Prostate gland (tissue), 2 donors: Measurements from ENCODE around the gene UBE2E2. TPM values are rescaled to one million over a fixed set of nuclear protein-coding genes. Genes with fewer than 3 reads are reported as not detected.
A peak's percentile ranks its signal among the peaks of the same experiment; 100 is the strongest.

Experiments used
- DNase-seq: peaks from one replicate; pipeline ENCODE4 v3.0.0-alpha.2; 2019; ENCODE audit warnings: low spot score
- H3K27ac ChIP-seq, 2 donors: fragments of 200-600 bp; sonication (generic); 2 replicates each; pipeline ENCODE4 v1.5.1; 2017 to 2019
- H3K27me3 ChIP-seq: fragments of 200-600 bp; sonication (generic); replicated peaks from 2 replicates; pipeline ENCODE4 v1.5.1; 2019; ENCODE audit not compliant: insufficient read depth
- H3K36me3 ChIP-seq, 2 donors: fragments of 200-600 bp; sonication (generic); 1 replicate in 1 of 2; 2 replicates in 1 of 2; pipeline versions ENCODE4 v1.5.1 to v1.8.1; 2017 to 2019
- H3K4me1 ChIP-seq: fragments of 200-600 bp; sonication (generic); replicated peaks from 2 replicates; pipeline ENCODE4 v1.5.1; 2019
- H3K4me3 ChIP-seq, 2 donors: fragments of 200-600 bp; sonication (generic); 2 replicates each; pipeline ENCODE4 v1.5.1; 2017 to 2019
- H3K9me3 ChIP-seq: fragments of 200-600 bp; sonication (generic); 2 replicates; pipeline ENCODE4 v1.5.1; 2017
- POLR2A ChIP-seq: fragments of 450-650 bp; IDR thresholded peaks from one replicate; pipeline ENCODE4 v1.6.1; 2016; ENCODE audit warnings: antibody characterized with exemption, mild to moderate bottlenecking
- POLR2AphosphoS5 ChIP-seq: sonication (generic); formaldehyde crosslinking; IDR thresholded peaks from one replicate; pipeline ENCODE4 v1.6.1; 2017; ENCODE audit warnings: antibody characterized with exemption
- WGBS: methylation state at CpG from one replicate; pipeline ENCODE4 v1.1.5; 2018; 5-methylcytosine and 5-hydroxymethylcytosine counted together
- intact Hi-C: fragments of 100-400 bp; cut with DNase I; formaldehyde crosslinking; loops from one replicate; pipeline ENCODE4 v1.14.2; 2022
- total RNA-seq, 2 donors: library from RNA; depleted of rRNA; stranded (reverse); fragments of >200 nt; gene quantifications; one replicate each; pipeline ENCODE4 v1.1.0, GENCODE V29; 2016
- TF ChIP-seq, protein P1 (sequence below), 4 experiments: fragments of 200-600 bp in 2 of 4; fragments of 450-650 bp in 2 of 4; sonication (generic) in 2 of 4; IDR thresholded peaks; 1 replicate in 3 of 4; 2 replicates in 1 of 4; pipeline ENCODE4 v1.5.1; 2016 to 2019; ENCODE audit warnings: antibody characterized with exemption in 4 of 4, mild to moderate bottlenecking in 2 of 4, moderate library complexity in 2 of 4

Gene UBE2E2
- total RNA-seq, 2 donors from 2014 or later: 25.9 to 48.7 TPM

DNA sequence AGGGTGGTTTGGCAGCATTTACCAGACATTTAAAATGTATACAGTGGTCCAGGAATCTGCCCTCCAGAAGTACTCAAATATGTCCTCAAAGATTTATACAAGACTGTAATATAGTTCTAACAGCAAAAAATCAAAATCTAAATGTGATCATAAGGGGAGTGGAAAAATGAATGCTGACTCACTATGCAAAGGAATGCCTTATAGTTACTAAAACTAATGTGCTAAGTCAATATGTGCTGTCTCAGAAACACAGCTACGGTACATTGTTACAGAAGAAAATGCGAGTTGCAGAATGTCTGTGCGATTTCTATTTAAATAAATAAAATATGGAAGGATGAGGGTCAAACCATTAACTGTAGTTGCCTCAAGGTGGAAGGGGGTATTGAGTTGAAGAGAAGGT, 372.6 kb downstream of the UBE2E2 start:
- Histone ChIP-seq H3K27me3 (no peaks in the 10 kb centered on the region), H3K4me3 (no peak overlapping the region), H3K4me1 (no peaks in the 10 kb centered on the region), H3K9me3 (no peaks in the 10 kb centered on the region), H3K27ac (no peak overlapping the region), H3K36me3 (no peaks in the 10 kb centered on the region)
- DNase-seq: no peak
- 78% methylated on average over 3 of the region's 3 CpGs for WGBS
- intact Hi-C loops: no loop called here
- TF ChIP-seq, protein P1, sequence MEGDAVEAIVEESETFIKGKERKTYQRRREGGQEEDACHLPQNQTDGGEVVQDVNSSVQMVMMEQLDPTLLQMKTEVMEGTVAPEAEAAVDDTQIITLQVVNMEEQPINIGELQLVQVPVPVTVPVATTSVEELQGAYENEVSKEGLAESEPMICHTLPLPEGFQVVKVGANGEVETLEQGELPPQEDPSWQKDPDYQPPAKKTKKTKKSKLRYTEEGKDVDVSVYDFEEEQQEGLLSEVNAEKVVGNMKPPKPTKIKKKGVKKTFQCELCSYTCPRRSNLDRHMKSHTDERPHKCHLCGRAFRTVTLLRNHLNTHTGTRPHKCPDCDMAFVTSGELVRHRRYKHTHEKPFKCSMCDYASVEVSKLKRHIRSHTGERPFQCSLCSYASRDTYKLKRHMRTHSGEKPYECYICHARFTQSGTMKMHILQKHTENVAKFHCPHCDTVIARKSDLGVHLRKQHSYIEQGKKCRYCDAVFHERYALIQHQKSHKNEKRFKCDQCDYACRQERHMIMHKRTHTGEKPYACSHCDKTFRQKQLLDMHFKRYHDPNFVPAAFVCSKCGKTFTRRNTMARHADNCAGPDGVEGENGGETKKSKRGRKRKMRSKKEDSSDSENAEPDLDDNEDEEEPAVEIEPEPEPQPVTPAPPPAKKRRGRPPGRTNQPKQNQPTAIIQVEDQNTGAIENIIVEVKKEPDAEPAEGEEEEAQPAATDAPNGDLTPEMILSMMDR (IDR thresholded peaks at IDR 0.05): no peak
- TF ChIP-seq POLR2A: no peak
- TF ChIP-seq POLR2AphosphoS5: no peak

DNA sequence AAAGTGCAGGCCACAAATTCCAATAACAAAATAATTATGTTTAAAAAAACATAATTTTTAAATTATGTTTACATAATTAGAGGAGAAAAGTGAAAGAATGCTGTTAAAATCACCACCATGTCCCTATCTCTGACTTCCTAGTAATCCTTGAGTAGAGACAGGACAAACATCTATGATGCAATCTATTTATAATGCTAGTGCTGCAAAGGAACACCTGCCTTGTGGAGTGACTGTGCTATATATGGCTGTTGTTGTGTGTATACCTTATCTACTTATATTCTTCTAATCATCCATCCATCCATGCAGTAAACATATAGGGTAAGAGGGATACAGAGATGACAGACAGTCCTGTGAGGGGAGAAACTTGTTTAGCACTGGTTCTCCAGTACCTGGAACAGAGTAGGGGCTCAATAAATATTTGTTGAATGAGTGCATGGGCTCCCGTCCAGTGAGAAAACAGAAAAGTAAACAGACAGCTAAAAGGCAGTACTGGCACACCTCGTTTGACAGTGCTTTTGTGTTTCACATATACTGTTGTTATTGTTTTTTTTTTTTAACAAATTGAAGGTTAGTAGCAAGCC, 373.3 kb downstream of the UBE2E2 start:
- WGBS: 31% methylated on average over 2 of the region's 2 CpGs

DNA sequence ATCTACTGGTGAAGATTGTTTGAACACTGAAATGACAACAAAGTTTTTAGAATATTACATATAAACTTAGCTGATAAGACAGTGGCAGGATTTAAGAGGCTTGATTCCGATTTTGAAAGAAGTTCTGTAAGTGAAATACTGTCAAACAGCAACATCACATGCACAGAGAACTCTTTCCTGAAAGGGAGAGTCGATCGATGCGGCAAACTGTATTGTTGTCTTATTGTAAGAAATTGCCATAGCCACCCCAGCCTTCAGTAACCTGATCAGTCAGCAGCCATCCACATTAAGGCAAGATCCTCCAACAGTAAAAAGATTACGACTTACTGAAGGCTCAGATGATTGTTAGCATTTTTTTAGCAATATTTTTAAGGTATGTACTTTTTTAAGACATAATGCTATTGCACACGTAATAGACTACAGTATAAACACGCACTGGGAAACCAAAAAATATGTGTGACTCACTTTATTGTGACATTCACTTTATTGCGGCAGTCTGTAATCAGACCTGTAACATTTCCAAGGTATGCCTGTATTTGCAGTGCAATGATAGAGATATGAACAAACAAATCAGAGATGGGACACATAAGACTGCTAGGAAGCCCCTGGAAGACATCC, 377.1 kb downstream of the UBE2E2 start:
- Histone ChIP-seq H3K27me3 (no peaks in the 10 kb centered on the region), H3K27ac (no peak overlapping the region), H3K4me1 (no peaks in the 10 kb centered on the region), H3K9me3 (no peaks in the 10 kb centered on the region), H3K4me3 (no peak overlapping the region), H3K36me3 (no peaks in the 10 kb centered on the region)
- TF ChIP-seq POLR2AphosphoS5 (no peak), POLR2A (no peak)
- TF ChIP-seq, protein P1 (IDR thresholded peaks at IDR 0.05): no peak
- intact Hi-C loops: no loop called here
- 71% methylated on average over 8 of the region's 8 CpGs for WGBS
- DNase-seq: no peak

More for the DNA sequence above, 373.3 kb downstream of the UBE2E2 start:
- no peak for TF ChIP-seq POLR2AphosphoS5
- no peak for TF ChIP-seq POLR2A
- TF ChIP-seq, protein P1 (IDR thresholded peaks at IDR 0.05): no peak
- no peaks in the 10 kb centered on the region for H3K36me3 ChIP-seq
- H3K4me1 ChIP-seq: no peaks in the 10 kb centered on the region
- H3K4me3 ChIP-seq: no peak overlapping the region
- H3K27me3 ChIP-seq: no peaks in the 10 kb centered on the region
- H3K27ac ChIP-seq: no peak overlapping the region
- no peaks in the 10 kb centered on the region for H3K9me3 ChIP-seq
- intact Hi-C loops: no loop called here
- peak; percentile 38 for DNase-seq

DNA sequence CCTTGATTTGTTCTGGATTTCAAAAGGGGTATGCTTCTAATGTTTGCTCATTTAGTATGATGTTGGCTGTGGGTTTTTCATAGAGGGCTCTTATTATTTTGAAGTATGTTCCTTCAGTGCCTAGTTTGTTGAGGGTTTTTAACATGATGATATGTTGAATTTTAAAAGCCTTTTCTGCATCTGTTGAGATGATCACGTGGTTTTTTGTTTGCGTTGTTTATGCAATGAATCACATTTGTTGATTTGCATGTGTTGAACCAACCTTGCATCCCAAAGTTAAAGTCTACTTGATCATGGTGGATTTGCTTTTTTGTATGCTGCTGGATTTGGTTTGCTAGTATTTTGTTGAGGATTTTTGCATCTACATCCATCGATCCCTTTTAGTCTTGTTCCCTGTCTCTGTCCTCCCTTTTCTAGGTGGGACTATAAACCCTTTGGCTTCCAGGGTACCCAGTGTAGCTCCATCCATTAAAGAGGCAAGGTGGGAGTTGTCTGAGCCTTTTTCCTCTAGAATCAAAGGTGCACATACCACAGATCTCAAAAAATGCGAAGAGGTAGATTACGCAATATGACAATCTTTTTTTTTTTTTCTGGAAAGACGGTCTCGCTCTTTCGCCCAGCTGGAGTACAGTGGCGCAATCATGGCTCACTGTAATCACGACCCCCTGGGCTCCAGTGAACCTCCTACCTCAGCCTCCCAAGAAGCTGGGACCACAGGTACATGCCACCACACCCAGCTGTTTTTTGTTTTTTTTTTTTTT, 381.0 kb downstream of the UBE2E2 start:
- intact Hi-C loops: no loop called here
- H3K9me3 ChIP-seq: no peaks in the 10 kb centered on the region
- no peaks in the 10 kb centered on the region for H3K27me3 ChIP-seq
- H3K36me3 ChIP-seq: no peaks in the 10 kb centered on the region
- no peak overlapping the region for H3K4me3 ChIP-seq
- no peak overlapping the region for H3K27ac ChIP-seq
- TF ChIP-seq POLR2AphosphoS5 (no peak), POLR2A (no peak)
- TF ChIP-seq, protein P1 (IDR thresholded peaks at IDR 0.05): no peak
- WGBS: 96% methylated on average over 10 of the region's 10 CpGs
- no peak for DNase-seq
- no peaks in the 10 kb centered on the region for H3K4me1 ChIP-seq
